Fibroblast of lung (primary cell): ENCODE data around the gene NKAIN1. TPM values are rescaled to one million over a fixed set of nuclear protein-coding genes. Genes with fewer than 3 reads are reported as not detected.

Experiments
- DNase-seq, 2 donors: peaks; one replicate each; pipeline versions ENCODE4 v3.0.0 to v3.0.0-alpha.2; 2010; ENCODE audit warnings: low read depth in 2 of 2
- H2AFZ ChIP-seq: 2 replicates; pipeline ENCODE4 v1.5.1; 2012; ENCODE audit warnings: low read length, control low read depth, inconsistent platforms
- H3K27ac ChIP-seq: 2 replicates; pipeline ENCODE4 v1.5.1; 2011; ENCODE audit warnings: low read length, control low read depth; ENCODE audit not compliant: insufficient read depth
- H3K27me3 ChIP-seq: 2 replicates; pipeline ENCODE4 v1.5.1; 2011; ENCODE audit warnings: mild to moderate bottlenecking, low read length; ENCODE audit not compliant: control insufficient read depth, insufficient read depth
- H3K36me3 ChIP-seq: 2 replicates; pipeline ENCODE4 v1.5.1; 2011; ENCODE audit warnings: low read length; ENCODE audit not compliant: control insufficient read depth, insufficient read depth
- H3K4me1 ChIP-seq: 2 replicates; pipeline ENCODE4 v1.5.1; 2011; ENCODE audit warnings: low read length; ENCODE audit not compliant: control insufficient read depth, insufficient read depth; ENCODE audit errors: extremely low read depth
- H3K4me2 ChIP-seq: 2 replicates; pipeline ENCODE4 v1.5.1; 2011; ENCODE audit warnings: low read length, control low read depth; ENCODE audit not compliant: insufficient read depth; ENCODE audit errors: extremely low read depth
- H3K4me3 ChIP-seq, 4 experiments: fragments of 200-600 bp in 1 of 4; sonication (generic) in 1 of 4; replicated peaks in 1 of 4; 2 replicates each; pipeline ENCODE4 v1.5.1; 2011 to 2016; ENCODE audit warnings: low read length in 4 of 4, low read depth in 3 of 4, mild to moderate bottlenecking in 3 of 4, control low read depth in 2 of 4, inconsistent platforms in 1 of 4, mixed read lengths in 1 of 4; ENCODE audit not compliant: insufficient read depth in 1 of 4; ENCODE audit errors: control extremely low read depth in 1 of 4
- H3K79me2 ChIP-seq: 2 replicates; pipeline ENCODE4 v1.5.1; 2012; ENCODE audit warnings: mild to moderate bottlenecking, low read length, inconsistent platforms; ENCODE audit not compliant: control insufficient read depth, insufficient read depth
- H3K9ac ChIP-seq: 2 replicates; pipeline ENCODE4 v1.5.1; 2011; ENCODE audit warnings: mild to moderate bottlenecking, low read length, control low read depth; ENCODE audit not compliant: insufficient read depth
- H3K9me3 ChIP-seq: 2 replicates; pipeline ENCODE4 v1.5.1; 2012; ENCODE audit warnings: low read depth, low read length; ENCODE audit not compliant: control insufficient read depth, insufficient read depth
- H4K20me1 ChIP-seq: 2 replicates; pipeline ENCODE4 v1.5.1; 2011; ENCODE audit warnings: low read length; ENCODE audit not compliant: control insufficient read depth, insufficient read depth; ENCODE audit errors: extremely low read depth
- CTCF ChIP-seq, 2 donors: IDR thresholded peaks in 1 of 2; conservative IDR thresholded peaks in 1 of 2; 1 replicate in 1 of 2; 2 replicates in 1 of 2; pipeline ENCODE4 v1.5.1; 2011 to 2012; ENCODE audit warnings: low read length in 2 of 2, control low read depth in 1 of 2, inconsistent platforms in 1 of 2, low read depth in 1 of 2, mild to moderate bottlenecking in 1 of 2
- EZH2 ChIP-seq: IDR thresholded peaks from 2 replicates; pipeline ENCODE4 v1.5.1; 2012; ENCODE audit warnings: low read length, control low read depth, mild to moderate bottlenecking; ENCODE audit errors: missing control alignments
- polyA plus RNA-seq, 2 donors: library from polyadenylated mRNA; depleted of rRNA in 1 of 2; stranded (reverse) in 1 of 2; unstranded in 1 of 2; fragments of >200 nt; gene quantifications; 2 replicates each; pipeline ENCODE4 v1.2.1, GENCODE V29; 2011 to 2012; ENCODE audit warnings: missing spikeins in 1 of 2
- total RNA-seq: library from RNA; depleted of rRNA; stranded (reverse); fragments of >200 nt; gene quantifications from 2 replicates; pipeline ENCODE4 v1.2.1, GENCODE V29; 2014

The NKAIN1 gene
- total and polyA plus RNA-seq, 2 donors (not counting 1 experiment from before 2014, with no cell fraction given), result 0.07 to 0.17 TPM

DNA sequence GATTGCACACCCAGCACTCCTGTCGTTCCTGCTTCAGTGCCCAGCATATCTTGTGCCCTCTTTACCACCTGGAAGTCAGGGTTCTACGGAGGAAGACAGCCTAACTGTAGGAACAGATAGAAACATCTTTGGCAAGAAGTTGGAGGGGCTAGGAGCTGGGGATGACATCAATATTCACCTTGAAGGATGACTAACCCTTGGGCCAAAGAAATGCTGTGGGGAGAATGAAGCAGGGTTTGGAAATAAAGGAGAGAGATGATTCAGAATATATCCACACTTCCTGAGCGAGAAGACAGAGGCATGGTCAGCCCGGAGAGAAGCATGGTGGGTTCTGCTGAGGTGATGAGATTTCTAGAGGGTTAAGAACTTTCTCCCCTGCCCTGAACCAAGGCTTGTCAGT is 4.6 kb upstream of the NKAIN1 start:
- peak in 1 of 2 donors; percentile 43 for DNase-seq
- H3K4me2 ChIP-seq, result no peak overlapping the region

GRCh38 chr1:31243501-31244286 is 4.0 kb upstream of the NKAIN1 start:
- DNase-seq, result peak; percentile 3 to 32
- Histone ChIP-seq H3K4me2 (no peak overlapping the region), H3K4me3 (no peak overlapping the region), H3K4me1 (no peaks in the 10 kb centered on the region), H3K27me3 (peaks cover 17% of the 10 kb centered on the region), H3K9me3 (no peaks in the 10 kb centered on the region), H3K79me2 (no peaks in the 10 kb centered on the region), H3K36me3 (no peaks in the 10 kb centered on the region), H2AFZ (no peak overlapping the region), H3K27ac (no peak overlapping the region), H4K20me1 (no peaks in the 10 kb centered on the region), H3K9ac (no peak overlapping the region)
- TF ChIP-seq EZH2 (no peak), CTCF (conservative IDR thresholded peaks at IDR 0.05 in 1 of 2, IDR thresholded peaks at IDR 0.05 in 1 of 2; ENCODE audit: low read depth in 1 of 2, low read length in 2 of 2) (no peak)

More for the DNA sequence above, 4.6 kb upstream of the NKAIN1 start:
- Histone ChIP-seq H3K27ac (no peak overlapping the region), H3K27me3 (peaks cover 13% of the 10 kb centered on the region), H2AFZ (no peak overlapping the region), H3K9me3 (no peaks in the 10 kb centered on the region), H3K79me2 (no peaks in the 10 kb centered on the region), H3K4me3 (no peak overlapping the region), H3K4me1 (no peaks in the 10 kb centered on the region), H4K20me1 (no peaks in the 10 kb centered on the region), H3K36me3 (no peaks in the 10 kb centered on the region), H3K9ac (no peak overlapping the region)
- no peak for TF ChIP-seq EZH2
- no peak for TF ChIP-seq CTCF (conservative IDR thresholded peaks at IDR 0.05 in 1 of 2, IDR thresholded peaks at IDR 0.05 in 1 of 2; ENCODE audit: low read depth in 1 of 2, low read length in 2 of 2)

DNA sequence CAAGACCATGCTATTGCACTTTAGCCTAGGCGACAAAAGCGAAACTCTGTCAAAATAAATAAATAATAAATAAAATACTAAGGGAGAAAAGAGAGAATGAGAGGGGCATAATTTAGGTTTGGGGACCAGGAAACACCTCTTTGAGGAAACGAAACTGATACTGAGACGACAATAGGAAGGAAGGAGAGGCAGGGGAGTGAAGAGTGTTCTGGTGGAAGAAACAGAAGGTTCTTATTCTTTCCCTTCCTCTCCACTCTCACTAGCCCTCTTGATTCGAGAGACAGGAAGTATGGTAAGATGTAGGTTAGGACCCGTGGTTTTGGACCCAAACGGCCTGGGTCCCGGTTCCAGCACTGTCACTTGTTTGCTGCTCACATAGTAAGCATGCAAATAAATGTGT is 1.6 kb upstream of the NKAIN1 start:
- H3K4me1 ChIP-seq, result no peaks in the 10 kb centered on the region
- no peak for DNase-seq
- H3K9ac ChIP-seq, result no peak overlapping the region
- H3K4me3 ChIP-seq, result no peak overlapping the region
- H2AFZ ChIP-seq, result no peak overlapping the region
- peaks cover 34% of the 10 kb centered on the region for H3K27me3 ChIP-seq
- H3K9me3 ChIP-seq, result no peaks in the 10 kb centered on the region
- no peaks in the 10 kb centered on the region for H3K79me2 ChIP-seq
- H4K20me1 ChIP-seq, result no peaks in the 10 kb centered on the region
- H3K36me3 ChIP-seq, result no peaks in the 10 kb centered on the region
- TF ChIP-seq EZH2 (no peak), CTCF (conservative IDR thresholded peaks at IDR 0.05 in 1 of 2, IDR thresholded peaks at IDR 0.05 in 1 of 2; ENCODE audit: low read depth in 1 of 2, low read length in 2 of 2) (no peak)
- no peak overlapping the region for H3K27ac ChIP-seq
- H3K4me2 ChIP-seq, result no peak overlapping the region
